RWPE1 (cell line): ENCODE results near the gene MC1R.

Source experiments
- CTCF ChIA-PET: fragments of 350-600 bp; sonication (Branson Sonifier 250); formaldehyde crosslinking; extraction: SDS; loops from one replicate; lab custom pipeline; 2021; lab: Yijun Ruan, JAX
- POLR2A ChIA-PET: fragments of 400-600 bp; formaldehyde crosslinking; extraction: SDS; loops from one replicate; lab custom pipeline; 2020; ENCODE audit warnings: antibody characterized with exemption; ENCODE audit not compliant: low non-redundant PET; lab: Yijun Ruan, JAX
- DNase-seq: peaks from one replicate; pipeline ENCODE4 v3.0.0; 2012; ENCODE audit warnings: low spot score
- H3K27ac ChIP-seq: fragments of 450-650 bp; 2 replicates; pipeline ENCODE4 v1.5.1; 2017
- TF ChIP-seq, protein P1 (sequence below): fragments of 450-650 bp; conservative IDR thresholded peaks from 2 replicates; pipeline ENCODE4 v1.5.1; 2017; ENCODE audit warnings: low read depth, mild to moderate bottlenecking

MC1R gene

DNA sequence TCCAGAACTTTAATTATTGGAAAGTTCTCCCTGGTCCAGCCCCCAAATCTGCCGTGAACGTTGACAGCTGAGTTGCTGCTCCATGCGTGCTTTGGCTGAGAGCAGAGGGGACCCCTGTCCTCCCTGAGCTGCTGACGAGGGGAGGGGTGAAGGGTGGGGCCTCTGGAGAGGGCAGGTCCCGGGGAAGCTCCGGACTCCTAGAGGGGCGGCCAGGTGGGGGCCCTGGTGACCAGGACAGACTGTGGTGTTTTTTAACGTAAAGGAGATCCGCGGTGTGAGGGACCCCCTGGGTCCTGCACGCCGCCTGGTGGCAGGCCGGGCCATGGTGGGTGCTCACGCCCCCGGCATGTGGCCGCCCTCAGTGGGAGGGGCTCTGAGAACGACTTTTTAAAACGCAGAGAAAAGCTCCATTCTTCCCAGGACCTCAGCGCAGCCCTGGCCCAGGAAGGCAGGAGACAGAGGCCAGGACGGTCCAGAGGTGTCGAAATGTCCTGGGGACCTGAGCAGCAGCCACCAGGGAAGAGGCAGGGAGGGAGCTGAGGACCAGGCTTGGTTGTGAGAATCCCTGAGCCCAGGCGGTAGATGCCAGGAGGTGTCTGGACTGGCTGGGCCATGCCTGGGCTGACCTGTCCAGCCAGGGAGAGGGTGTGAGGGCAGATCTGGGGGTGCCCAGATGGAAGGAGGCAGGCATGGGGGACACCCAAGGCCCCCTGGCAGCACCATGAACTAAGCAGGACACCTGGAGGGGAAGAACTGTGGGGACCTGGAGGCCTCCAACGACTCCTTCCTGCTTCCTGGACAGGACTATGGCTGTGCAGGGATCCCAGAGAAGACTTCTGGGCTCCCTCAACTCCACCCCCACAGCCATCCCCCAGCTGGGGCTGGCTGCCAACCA lies at the start of gene MC1R:
TSS of gene MC1R (plus strand) at position 410 of the 895 bp plus-strand sequence. CDS start at position 807, 397 bp downstream.
- peak within 1 kb of the TSS; percentile 100 for H3K27ac ChIP-seq
- ChIA-PET POLR2A (interaction anchor here (0.7 to 1.2 kb wide), 2 partner anchors 10 to 13 kb away, joined by 4 read pairs; no protein-coding TSS in a partner anchor), CTCF (interaction anchor here (1.1 to 1.4 kb wide), 2 partner anchors 8 to 29 kb away, joined by 3 to 7 read pairs; no protein-coding TSS in a partner anchor)
- DNase-seq, result no peak
- TF ChIP-seq, protein P1, sequence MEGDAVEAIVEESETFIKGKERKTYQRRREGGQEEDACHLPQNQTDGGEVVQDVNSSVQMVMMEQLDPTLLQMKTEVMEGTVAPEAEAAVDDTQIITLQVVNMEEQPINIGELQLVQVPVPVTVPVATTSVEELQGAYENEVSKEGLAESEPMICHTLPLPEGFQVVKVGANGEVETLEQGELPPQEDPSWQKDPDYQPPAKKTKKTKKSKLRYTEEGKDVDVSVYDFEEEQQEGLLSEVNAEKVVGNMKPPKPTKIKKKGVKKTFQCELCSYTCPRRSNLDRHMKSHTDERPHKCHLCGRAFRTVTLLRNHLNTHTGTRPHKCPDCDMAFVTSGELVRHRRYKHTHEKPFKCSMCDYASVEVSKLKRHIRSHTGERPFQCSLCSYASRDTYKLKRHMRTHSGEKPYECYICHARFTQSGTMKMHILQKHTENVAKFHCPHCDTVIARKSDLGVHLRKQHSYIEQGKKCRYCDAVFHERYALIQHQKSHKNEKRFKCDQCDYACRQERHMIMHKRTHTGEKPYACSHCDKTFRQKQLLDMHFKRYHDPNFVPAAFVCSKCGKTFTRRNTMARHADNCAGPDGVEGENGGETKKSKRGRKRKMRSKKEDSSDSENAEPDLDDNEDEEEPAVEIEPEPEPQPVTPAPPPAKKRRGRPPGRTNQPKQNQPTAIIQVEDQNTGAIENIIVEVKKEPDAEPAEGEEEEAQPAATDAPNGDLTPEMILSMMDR, result 0 out of 2 replicates have a peak, but pooled peaks have one; percentile 21

DNA sequence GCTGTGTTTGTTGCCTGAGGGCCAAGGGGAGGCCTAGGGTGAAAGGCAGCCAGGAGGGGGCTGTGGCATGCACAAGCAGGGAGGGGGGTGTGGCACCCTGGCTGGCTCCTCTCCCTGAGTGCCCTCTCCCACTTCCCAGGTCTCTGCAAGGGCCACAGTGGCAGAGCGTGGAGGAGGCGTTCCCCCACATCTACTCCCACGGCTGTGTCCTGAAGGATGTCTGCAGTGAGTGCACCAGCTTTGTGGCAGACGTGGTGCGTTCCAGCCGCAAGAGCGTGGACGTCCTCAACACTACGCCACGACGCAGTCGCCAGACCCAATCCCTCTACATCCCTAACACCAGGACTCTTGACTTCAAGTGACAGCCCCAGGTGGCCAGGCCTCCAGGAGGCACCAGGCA lies 48.8 kb upstream of the MC1R start:
- CTCF ChIA-PET, result interaction anchor here (0.8 to 1.2 kb wide), 2 partner anchors 9 to 40 kb away, joined by 4 to 5 read pairs; no protein-coding TSS in a partner anchor
- H3K27ac ChIP-seq, result peak overlapping the region; percentile 98
- TF ChIP-seq, protein P1, result no peak
- POLR2A ChIA-PET, result no interaction called here
- DNase-seq, result no peak

- H3K27ac ChIP-seq, result peak overlapping the region; percentile 98
- no peak for DNase-seq
- ChIA-PET CTCF (interaction anchor here (0.9 to 1.2 kb wide), 2 partner anchors 10 to 40 kb away, joined by 4 read pairs; no protein-coding TSS in a partner anchor), POLR2A (no interaction called here)
- TF ChIP-seq, protein P1, result no peak
Observed at GRCh38 chr16:89870440-89870839, 48.2 kb upstream of the MC1R start.

DNA sequence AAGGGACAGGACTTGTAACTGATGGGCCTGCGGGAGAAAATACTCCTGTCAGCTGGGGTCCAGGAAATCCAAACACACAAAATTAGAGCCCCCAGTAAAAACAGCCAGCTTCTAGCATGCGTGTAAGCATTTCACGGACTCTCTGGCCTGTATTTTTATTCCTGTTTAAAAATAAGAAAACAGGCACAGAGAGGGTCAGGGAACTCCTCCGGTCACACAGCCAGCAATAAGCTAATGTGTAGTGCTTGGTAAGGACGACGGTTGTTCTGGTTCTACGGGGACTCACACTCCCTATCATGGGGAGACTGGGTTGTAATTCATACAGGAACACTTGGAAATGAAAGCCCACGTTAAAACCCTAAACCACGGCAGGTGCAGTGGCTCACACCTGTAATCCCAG lies 46.8 kb upstream of the MC1R start:
- TF ChIP-seq, protein P1, result no peak
- DNase-seq, result no peak
- POLR2A ChIA-PET, result no interaction called here
- CTCF ChIA-PET, result interaction anchor here (0.8 to 1.7 kb wide), 2 partner anchors 11 to 38 kb away, joined by 3 to 10 read pairs; no protein-coding TSS in a partner anchor
- peak overlapping the region; percentile 98 for H3K27ac ChIP-seq

GRCh38 chr16:89873109-89873971 lies 45.3 kb upstream of the MC1R start, which contains the start of gene TCF25:
TCF25 (plus strand) TSS chr16:89873592; CDS start chr16:89873668, 76 bp downstream.
- ChIA-PET POLR2A (interaction anchor here (0.6 to 1.1 kb wide), 4 partner anchors 36 to 151 kb away, joined by 3 to 6 read pairs (median 4); no protein-coding TSS in a partner anchor), CTCF (interaction anchor here (0.5 to 1.7 kb wide), 2 partner anchors 12 to 633 kb away, joined by 5 to 10 read pairs; no protein-coding TSS in a partner anchor)
- DNase-seq, result peak; percentile 93
- H3K27ac ChIP-seq, result peak within 1 kb of the TSS; percentile 98
- TF ChIP-seq, protein P1, result no peak
